GM19025 (cell line): ENCODE measurements around the gene KLK8.
"Not testable (repeated sequence)": the region's sequence is repeated elsewhere in the genome, so short reads cannot be mapped to it uniquely, and the experiment has no call there.

Experiments used
- ATAC-seq: cut with Tn5 transposase; IDR thresholded peaks from one replicate; pipeline ENCODE4 v1.9.1; 2021; ENCODE audit warnings: mild to moderate bottlenecking, low read depth, moderate library complexity; ENCODE audit not compliant: unreplicated experiment

KLK8 gene

GRCh38 chr19:50984416-50984815 is 17.0 kb downstream of the KLK8 start:
- not testable (repeated sequence) for ATAC-seq

GRCh38 chr19:50983625-50984292 is 17.6 kb downstream of the KLK8 start, which contains the start of gene KLK7:
Gene KLK7 (minus strand): TSS chr19:50983917. CDS start chr19:50982399, 1,518 bp downstream.
- no peak for ATAC-seq

GRCh38 chr19:50982186-50982585 is 19.2 kb downstream of the KLK8 start:
- ATAC-seq: no peak

GRCh38 chr19:50981587-50982146 is 19.7 kb downstream of the KLK8 start:
- ATAC-seq: no peak

GRCh38 chr19:50980208-50980607 is 21.2 kb downstream of the KLK8 start:
- no peak for ATAC-seq

- ATAC-seq: no peak
Measured at GRCh38 chr19:50979758-50980157, 21.6 kb downstream of the KLK8 start.

GRCh38 chr19:50978772-50979390 is 22.5 kb downstream of the KLK8 start:
- ATAC-seq: no peak

GRCh38 chr19:50977626-50978025 is 23.8 kb downstream of the KLK8 start:
- ATAC-seq: no peak

- ATAC-seq: no peak
Measured at GRCh38 chr19:50975766-50976165, 25.6 kb downstream of the KLK8 start.

GRCh38 chr19:50974702-50975556 is 26.5 kb downstream of the KLK8 start:
- ATAC-seq: no peak

- no peak for ATAC-seq
Measured at GRCh38 chr19:50972795-50973376, 28.5 kb downstream of the KLK8 start.

GRCh38 chr19:50969810-50970209 is 31.6 kb downstream of the KLK8 start:
- ATAC-seq: not testable (repeated sequence)

GRCh38 chr19:50969413-50969760 is 32.0 kb downstream of the KLK8 start, which contains the start of gene KLK6:
Gene KLK6 (minus strand): TSS chr19:50969591. CDS start chr19:50968104, 1,487 bp downstream.
- no peak for ATAC-seq

GRCh38 chr19:50968716-50969412 is 32.5 kb downstream of the KLK8 start:
- ATAC-seq: no peak

- no peak for ATAC-seq
Measured at GRCh38 chr19:50967929-50968715, 33.3 kb downstream of the KLK8 start.

GRCh38 chr19:50964266-50964665 is 37.1 kb downstream of the KLK8 start:
- no peak for ATAC-seq

- no peak for ATAC-seq
Measured at GRCh38 chr19:50963381-50963780, 38.0 kb downstream of the KLK8 start.

GRCh38 chr19:50962245-50962644 is 39.2 kb downstream of the KLK8 start:
- ATAC-seq: no peak
